Right atrium auricular region (tissue), 2 donors: Measurements from ENCODE around the gene C7orf25. TPM values are rescaled to one million over a fixed set of nuclear protein-coding genes. Genes with fewer than 3 reads are reported as not detected.

Experiments used
- DNase-seq: peaks from one replicate; pipeline ENCODE4 v3.0.0-alpha.2; 2019; ENCODE audit warnings: low spot score
- H3K27ac ChIP-seq, 2 donors: fragments of 200-600 bp; sonication (generic); 1 replicate in 1 of 2; 2 replicates in 1 of 2; pipeline ENCODE4 v1.5.1; 2016 to 2019
- H3K27me3 ChIP-seq, 2 donors: fragments of 200-600 bp; sonication (generic); one replicate each; pipeline versions ENCODE4 v1.5.1 to v1.6.0; 2017 to 2019
- H3K36me3 ChIP-seq: fragments of 200-600 bp; sonication (generic); one replicate; pipeline ENCODE4 v1.5.1; 2016
- H3K4me1 ChIP-seq, 2 donors: fragments of 200-600 bp; sonication (generic); one replicate each; pipeline versions ENCODE4 v1.5.1 to v1.6.0; 2017 to 2019
- H3K4me3 ChIP-seq, 2 donors: fragments of 200-600 bp; sonication (generic); 1 replicate in 1 of 2; 2 replicates in 1 of 2; pipeline ENCODE4 v1.5.1; 2017 to 2019; ENCODE audit warnings: mild to moderate bottlenecking in 1 of 2, moderate library complexity in 1 of 2
- H3K9me3 ChIP-seq, 2 donors: fragments of 200-600 bp; sonication (generic); one replicate each; pipeline ENCODE4 v1.5.1; 2019
- total RNA-seq, 2 donors: library from RNA; depleted of rRNA; stranded (reverse); fragments of >200 nt; gene quantifications; one replicate each; pipeline ENCODE4 v1.1.0, GENCODE V29; 2016
- TF ChIP-seq, protein P1 (sequence below), 2 donors: fragments of 200-600 bp; sonication (generic); IDR thresholded peaks; one replicate each; pipeline ENCODE4 v1.5.1; 2019; ENCODE audit warnings: antibody characterized with exemption in 2 of 2

C7orf25 gene
- 10 to 100 TPM in 1 of 2 donors, 1 to 10 TPM in 1; 4.4 to 10.6 TPM for total RNA-seq

DNA sequence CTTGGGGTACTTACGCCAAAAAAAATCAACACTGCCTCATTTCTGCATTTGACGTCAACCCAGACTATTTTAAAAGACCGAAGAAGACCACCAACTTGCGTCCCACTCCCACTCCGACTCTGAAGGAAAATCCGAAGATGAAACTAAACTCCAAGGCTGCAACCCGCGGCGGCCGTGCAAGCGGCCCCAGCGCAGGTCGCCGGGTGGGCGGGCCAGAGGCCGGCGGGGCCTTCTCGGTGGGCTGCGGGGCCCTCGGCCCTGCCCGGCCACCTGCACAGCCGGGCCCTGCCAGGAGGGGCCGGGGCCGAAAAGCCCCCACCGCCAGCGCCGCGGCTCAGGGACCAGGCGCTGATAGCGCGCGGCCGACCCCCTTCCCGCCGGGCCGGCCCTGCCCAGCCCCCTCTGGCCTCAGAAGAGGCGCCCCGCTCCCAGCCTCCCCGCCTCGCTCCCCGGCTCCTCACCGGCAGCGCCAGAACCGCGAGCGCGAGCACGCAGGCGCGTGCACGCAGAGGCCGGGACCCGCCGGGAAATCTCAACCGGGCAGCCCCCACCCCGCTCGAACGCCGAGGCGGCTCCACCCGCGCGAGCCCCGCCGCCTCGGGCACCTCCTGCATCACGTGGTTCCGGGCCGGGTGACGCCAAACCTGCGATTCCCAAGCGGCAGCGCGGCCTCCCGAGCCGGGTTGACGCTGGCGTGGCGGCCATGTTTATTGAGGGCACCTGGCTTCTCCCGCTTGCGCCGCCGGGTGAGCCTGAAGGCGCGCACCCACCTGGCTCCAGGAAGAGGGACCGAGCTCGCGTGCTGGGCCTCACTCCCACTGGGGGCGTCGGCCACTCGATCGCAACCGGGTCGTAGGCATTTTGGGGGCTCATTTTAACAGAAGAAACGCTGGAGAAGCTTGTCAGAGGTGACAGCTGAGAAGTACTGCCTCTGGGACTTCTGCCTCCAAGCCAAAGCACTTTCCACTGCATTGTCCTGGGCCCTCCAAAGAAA, at the start of gene C7orf25:
Gene C7orf25 (minus strand): TSS at position 617 of the 994 bp plus-strand sequence. CDS start 1,170 bp downstream, outside the sequence.
- DNase-seq: peak; percentile 98
- Histone ChIP-seq H3K4me3 (peak within 1 kb of the TSS; percentile 87 to 94), H3K27me3 (no peaks in the 10 kb centered on the region), H3K4me1 (peaks cover 0 to 16% of the 10 kb centered on the region in 2 donors), H3K9me3 (no peaks in the 10 kb centered on the region), H3K36me3 (peaks cover 14% of the 10 kb centered on the region), H3K27ac (peak within 1 kb of the TSS; percentile 82 to 84)
- TF ChIP-seq, protein P1, sequence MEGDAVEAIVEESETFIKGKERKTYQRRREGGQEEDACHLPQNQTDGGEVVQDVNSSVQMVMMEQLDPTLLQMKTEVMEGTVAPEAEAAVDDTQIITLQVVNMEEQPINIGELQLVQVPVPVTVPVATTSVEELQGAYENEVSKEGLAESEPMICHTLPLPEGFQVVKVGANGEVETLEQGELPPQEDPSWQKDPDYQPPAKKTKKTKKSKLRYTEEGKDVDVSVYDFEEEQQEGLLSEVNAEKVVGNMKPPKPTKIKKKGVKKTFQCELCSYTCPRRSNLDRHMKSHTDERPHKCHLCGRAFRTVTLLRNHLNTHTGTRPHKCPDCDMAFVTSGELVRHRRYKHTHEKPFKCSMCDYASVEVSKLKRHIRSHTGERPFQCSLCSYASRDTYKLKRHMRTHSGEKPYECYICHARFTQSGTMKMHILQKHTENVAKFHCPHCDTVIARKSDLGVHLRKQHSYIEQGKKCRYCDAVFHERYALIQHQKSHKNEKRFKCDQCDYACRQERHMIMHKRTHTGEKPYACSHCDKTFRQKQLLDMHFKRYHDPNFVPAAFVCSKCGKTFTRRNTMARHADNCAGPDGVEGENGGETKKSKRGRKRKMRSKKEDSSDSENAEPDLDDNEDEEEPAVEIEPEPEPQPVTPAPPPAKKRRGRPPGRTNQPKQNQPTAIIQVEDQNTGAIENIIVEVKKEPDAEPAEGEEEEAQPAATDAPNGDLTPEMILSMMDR (IDR thresholded peaks at IDR 0.05): peak in 1 of 2 donors; percentile 25

DNA sequence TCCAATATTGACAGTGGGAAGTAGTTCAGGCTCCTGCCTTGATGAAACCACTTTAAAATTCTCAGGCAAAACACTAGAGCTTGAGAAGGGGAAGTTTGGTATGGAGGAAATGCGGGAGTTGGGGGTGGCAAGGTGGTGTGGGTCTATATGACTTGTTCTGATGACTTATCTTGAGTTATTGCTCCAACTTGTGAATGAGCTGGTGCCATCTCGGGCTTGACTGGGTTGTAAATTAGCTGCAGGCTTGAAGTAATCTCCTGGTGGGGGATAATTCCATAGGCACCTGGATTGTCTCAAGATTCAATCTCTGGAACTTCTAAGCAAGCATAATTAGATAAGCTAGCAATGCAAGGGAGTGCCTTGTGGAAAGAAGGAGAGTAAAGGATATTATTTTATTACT, 49.3 kb upstream of the C7orf25 start:
- TF ChIP-seq, protein P1 (IDR thresholded peaks at IDR 0.05): no peak
- no peak for DNase-seq
- no peak overlapping the region for H3K4me3 ChIP-seq
- H3K27me3 ChIP-seq: no peaks in the 10 kb centered on the region
- no peak overlapping the region for H3K27ac ChIP-seq
- no peaks in the 10 kb centered on the region for H3K9me3 ChIP-seq
- H3K4me1 ChIP-seq: no peaks in the 10 kb centered on the region
- H3K36me3 ChIP-seq: no peaks in the 10 kb centered on the region

DNA sequence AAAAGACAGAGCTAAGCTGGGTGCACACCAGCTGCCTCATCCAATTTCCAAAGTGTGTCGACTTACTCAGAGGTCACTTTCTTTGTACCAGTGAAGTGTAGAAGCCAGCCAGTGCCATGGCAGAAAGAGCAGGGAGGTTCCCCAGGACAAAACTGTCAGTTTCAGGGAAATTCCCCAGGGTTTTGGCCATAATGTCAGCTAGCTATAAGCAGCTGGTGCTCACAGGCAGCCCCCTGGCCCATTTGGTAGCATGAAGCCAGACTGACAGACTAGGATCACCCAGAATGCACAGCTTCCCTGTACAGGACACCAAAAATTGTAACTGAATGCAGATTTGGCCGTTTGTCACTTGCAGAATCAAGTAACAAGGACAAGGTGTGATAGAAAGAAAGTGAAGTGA, 48.9 kb upstream of the C7orf25 start:
- TF ChIP-seq, protein P1 (IDR thresholded peaks at IDR 0.05): no peak
- Histone ChIP-seq H3K27ac (no peak overlapping the region), H3K27me3 (no peaks in the 10 kb centered on the region), H3K4me3 (no peak overlapping the region), H3K36me3 (no peaks in the 10 kb centered on the region), H3K9me3 (no peaks in the 10 kb centered on the region), H3K4me1 (no peaks in the 10 kb centered on the region)
- no peak for DNase-seq

DNA sequence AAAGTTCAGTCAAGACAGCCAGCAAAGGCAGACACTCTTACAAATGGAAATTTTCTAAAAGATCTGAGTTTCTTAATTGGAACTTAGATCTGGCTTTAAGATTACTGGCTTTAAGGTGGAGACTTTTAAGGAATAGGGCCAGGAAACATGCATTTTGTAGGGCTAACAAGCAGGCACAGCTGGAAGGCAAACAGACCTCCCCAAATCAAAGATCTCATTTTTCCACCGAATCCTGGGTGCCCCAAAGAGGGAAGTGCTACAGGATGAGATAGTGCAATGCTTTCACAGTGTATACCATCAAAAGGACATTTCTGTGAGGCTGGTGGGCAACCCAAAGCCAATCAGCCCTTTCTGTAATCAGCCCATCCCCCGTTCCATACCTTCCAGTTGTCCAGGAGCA, 47.7 kb upstream of the C7orf25 start:
- Histone ChIP-seq H3K27ac (no peak overlapping the region), H3K36me3 (no peaks in the 10 kb centered on the region), H3K4me3 (no peak overlapping the region), H3K9me3 (no peaks in the 10 kb centered on the region), H3K27me3 (no peaks in the 10 kb centered on the region), H3K4me1 (no peaks in the 10 kb centered on the region)
- DNase-seq: no peak
- TF ChIP-seq, protein P1 (IDR thresholded peaks at IDR 0.05): no peak

DNA sequence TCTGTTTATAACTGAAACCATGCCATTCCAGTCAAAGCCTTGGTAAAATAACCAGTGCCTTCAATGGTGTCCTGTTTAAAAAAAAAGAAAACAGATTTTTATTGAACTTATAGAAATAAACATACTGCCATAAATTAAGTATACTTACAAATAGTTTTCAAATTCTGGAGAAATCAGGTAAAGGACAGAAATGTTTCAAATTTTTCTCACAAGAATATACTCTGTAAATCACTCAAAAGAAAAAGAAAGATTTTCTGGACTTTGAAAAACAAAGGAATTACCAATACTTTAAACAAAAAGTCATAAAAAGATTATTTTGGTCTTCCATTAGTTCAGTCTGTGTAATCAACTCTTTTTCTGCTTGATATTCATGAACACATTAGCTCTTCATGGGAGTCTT, 44.2 kb upstream of the C7orf25 start:
- Histone ChIP-seq H3K36me3 (no peaks in the 10 kb centered on the region), H3K4me3 (no peak overlapping the region), H3K9me3 (no peaks in the 10 kb centered on the region), H3K27ac (no peak overlapping the region), H3K4me1 (no peaks in the 10 kb centered on the region), H3K27me3 (no peaks in the 10 kb centered on the region)
- TF ChIP-seq, protein P1 (IDR thresholded peaks at IDR 0.05): no peak
- DNase-seq: no peak
